HK-2 (cell line): ENCODE data around the gene ELMO1.

ENCODE experiments used
- DNase-seq: peaks from one replicate; pipeline ENCODE4 v3.0.0-alpha.2; 2018; ENCODE audit not compliant: unreplicated experiment

The ELMO1 gene

GRCh38 chr7:37096341-37096740 is 352.3 kb downstream of the ELMO1 start:
- no peak for DNase-seq

DNA sequence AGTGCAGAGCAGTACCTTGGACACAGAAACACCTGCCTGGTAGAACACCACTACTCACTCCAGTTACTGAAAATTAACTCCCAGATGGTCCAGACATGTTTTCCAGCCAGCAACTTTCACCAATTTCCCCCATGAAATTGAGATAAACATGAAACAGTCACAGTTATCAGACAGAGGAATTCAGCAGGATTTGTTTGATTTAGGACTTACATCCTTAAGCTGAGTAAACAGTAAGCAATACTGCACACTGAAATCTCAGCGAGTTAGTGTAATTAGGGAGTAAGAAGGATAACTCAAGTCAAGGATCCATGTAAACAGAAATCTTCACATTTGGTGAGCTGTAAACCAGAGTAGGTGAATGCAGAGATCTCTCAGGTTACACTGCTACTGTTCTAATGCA is 353.5 kb downstream of the ELMO1 start:
- no peak for DNase-seq

DNA sequence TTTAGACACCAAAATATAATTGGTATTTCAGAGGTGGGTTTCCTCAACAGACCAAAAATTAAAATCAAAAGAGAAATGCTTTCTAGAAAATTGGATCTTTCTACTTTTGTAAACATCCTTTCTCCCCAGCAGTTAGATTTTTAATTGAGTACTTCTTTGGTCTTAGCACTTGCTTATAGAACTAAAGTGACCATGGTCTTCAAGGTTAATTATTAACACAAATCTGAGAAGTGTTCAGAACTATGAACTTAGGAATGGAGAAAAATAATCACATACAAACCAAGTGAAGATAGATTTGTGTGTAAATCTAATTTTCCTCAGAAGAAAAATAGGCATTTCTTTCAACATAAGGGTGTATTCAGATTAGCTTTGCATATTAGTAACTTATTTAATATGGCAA is 355.4 kb downstream of the ELMO1 start:
- no peak for DNase-seq

GRCh38 chr7:37092548-37092947 is 356.1 kb downstream of the ELMO1 start:
- no peak for DNase-seq

DNA sequence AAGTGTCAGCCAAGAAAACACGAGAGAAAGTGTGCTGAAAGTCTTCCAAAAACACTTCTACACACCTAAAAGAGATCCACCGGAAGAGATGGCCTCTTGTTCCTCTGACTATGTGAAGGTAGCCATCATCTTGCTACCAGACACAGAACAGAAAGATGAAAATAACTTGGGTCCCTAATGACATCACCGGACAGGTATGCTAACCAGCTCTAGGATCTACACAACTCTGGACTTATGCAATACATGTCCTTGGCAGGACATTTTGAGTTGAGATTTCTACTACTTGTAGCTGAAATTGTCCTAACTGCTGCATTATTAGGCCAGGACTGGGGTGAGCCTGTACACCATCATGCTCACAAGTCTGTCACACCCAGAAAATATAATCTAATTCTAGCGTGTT is 358.7 kb downstream of the ELMO1 start:
- DNase-seq: no peak

- no peak for DNase-seq
Observed at GRCh38 chr7:37085600-37085999, 363.1 kb downstream of the ELMO1 start.

- no peak for DNase-seq
Observed at GRCh38 chr7:37084303-37084702, 364.4 kb downstream of the ELMO1 start.

GRCh38 chr7:37083311-37084096 is 365.2 kb downstream of the ELMO1 start:
- DNase-seq: no peak

- DNase-seq: peak; percentile 3
Observed at GRCh38 chr7:37081436-37081835, 367.2 kb downstream of the ELMO1 start.

- DNase-seq: no peak
Observed at GRCh38 chr7:37079420-37079819, 369.2 kb downstream of the ELMO1 start.

DNA sequence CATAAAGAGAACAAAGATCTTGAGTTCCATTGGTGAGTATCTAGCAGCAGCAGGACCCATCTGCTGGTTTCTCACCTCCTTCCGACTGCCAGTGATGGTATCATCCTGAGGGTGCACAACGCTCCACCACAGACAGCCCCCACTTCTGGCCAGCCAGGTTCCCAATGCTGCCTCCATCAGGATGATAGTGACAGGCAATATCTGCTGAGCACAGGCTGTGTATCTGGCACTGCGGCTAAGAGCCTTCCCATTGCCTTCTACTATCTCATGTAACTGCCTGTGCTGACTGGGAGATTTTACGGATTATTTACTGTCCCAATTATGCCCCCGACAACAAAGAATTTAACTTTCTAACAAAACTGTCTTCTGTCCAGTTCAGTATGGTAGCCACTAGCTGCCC is 372.0 kb downstream of the ELMO1 start:
- DNase-seq: no peak

GRCh38 chr7:37074370-37074769 is 374.3 kb downstream of the ELMO1 start:
- DNase-seq: no peak

GRCh38 chr7:37071124-37071523 is 377.5 kb downstream of the ELMO1 start:
- no peak for DNase-seq

- DNase-seq: no peak
Observed at GRCh38 chr7:37070471-37070870, 378.2 kb downstream of the ELMO1 start.

GRCh38 chr7:37070031-37070430 is 378.6 kb downstream of the ELMO1 start:
- DNase-seq: no peak

GRCh38 chr7:37069336-37069735 is 379.3 kb downstream of the ELMO1 start:
- DNase-seq: no peak

- no peak for DNase-seq
Observed at GRCh38 chr7:37068902-37069301, 379.8 kb downstream of the ELMO1 start.

DNA sequence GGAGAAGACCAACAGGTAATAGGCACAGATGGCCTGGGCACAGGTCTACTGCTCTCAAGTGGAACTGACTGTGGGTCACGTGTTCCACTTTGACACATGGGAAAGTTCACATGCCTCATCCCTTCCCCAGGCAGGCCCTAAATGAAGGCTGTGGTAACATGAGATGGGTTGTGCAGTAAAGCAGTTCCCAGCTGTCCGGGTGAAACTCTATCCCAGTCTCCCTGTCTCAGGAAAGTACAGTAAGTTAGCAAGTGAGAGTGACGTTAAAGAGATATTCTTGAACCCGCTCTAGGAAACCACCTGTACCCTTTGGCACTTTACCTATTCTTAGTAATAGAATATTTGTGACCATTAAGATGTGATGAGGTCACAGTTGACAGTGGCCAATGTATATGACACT is 380.6 kb downstream of the ELMO1 start:
- DNase-seq: no peak

DNA sequence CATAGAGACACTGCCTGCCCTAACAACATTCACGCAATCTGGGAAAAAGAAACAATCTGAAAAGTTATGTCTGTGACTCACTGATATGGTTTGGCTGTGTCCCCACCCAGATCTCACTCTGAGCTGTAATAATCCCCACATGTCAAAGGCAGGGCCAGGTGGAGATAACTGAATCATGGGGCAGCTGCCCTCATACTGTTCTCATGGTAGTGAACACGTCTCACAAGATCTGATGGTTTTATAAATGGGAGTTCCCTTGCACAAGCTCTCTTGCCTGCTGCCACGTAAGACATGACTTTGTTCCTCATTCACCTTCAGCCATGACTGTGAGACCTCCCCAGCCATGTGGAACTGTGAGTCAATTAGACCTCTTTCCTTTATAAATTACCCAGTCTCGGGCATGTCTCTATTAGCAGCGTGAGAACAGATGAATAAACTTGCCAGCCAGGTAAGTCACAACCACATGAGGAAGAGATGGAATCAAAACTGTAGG is 382.8 kb downstream of the ELMO1 start:
- DNase-seq: no peak

DNA sequence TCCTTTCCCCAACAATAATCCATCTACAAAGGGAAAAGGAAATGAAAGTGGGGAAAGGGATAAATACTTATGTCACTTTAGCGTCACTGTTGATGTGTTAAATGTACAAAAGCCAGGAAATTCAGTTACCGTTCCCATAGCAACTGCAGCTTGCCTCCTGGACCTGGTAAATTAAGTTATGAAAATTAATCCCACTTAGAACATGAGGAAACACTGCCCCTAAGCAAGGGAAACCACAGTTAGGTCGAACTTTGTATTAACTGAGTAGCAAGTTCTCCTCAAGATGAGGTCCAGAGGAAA is 386.2 kb downstream of the ELMO1 start:
- no peak for DNase-seq

GRCh38 chr7:37061849-37062559 is 386.7 kb downstream of the ELMO1 start:
- no peak for DNase-seq

DNA sequence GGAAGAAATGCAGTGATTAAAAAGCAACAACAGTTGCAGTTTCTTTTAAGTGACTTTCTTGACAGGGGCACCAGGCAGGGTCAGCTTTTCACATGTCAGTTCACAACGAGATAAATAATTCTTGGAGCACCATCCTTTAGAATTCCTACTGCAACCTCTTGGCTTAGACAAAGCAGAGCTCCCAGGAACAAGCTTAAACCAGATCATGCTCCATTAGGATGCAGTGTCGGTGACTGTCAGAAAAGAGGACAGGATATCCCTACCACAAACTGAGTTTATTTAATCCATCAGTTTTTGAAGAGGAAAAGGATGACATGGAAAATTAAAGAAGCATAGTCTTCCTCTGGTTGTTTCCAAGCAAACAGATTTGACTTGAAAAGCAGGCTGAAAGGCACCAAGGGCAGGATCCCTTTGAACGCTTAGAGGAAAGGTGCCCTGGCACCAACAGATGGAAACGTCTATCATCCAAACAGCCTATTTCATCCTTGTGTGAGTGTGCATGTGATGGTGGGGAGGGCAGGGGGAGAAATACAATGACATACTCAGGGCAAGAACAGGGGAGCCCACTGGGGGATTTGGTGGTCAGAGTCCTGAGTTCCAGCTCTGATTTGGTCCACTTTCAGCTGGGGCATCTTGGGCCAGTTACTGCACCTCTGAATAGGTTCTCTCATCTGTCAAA is 392.3 kb downstream of the ELMO1 start:
- DNase-seq: no peak
